NT2/D1 (cell line): ENCODE data around the gene FBXL19.

ENCODE experiments used
- SUZ12 ChIP-seq: IDR thresholded peaks from 2 replicates; pipeline ENCODE4 v1.6.1; 2011; ENCODE audit not compliant: insufficient read length, insufficient read depth; ENCODE audit errors: extremely low read depth
- YY1 ChIP-seq: IDR thresholded peaks from 2 replicates; pipeline ENCODE4 v1.6.1; 2011; ENCODE audit not compliant: insufficient read length, insufficient read depth
- ZNF274 ChIP-seq: IDR thresholded peaks from 2 replicates; pipeline ENCODE4 v1.6.1; 2011; ENCODE audit warnings: mild to moderate bottlenecking, low read depth, low read length

DNA sequence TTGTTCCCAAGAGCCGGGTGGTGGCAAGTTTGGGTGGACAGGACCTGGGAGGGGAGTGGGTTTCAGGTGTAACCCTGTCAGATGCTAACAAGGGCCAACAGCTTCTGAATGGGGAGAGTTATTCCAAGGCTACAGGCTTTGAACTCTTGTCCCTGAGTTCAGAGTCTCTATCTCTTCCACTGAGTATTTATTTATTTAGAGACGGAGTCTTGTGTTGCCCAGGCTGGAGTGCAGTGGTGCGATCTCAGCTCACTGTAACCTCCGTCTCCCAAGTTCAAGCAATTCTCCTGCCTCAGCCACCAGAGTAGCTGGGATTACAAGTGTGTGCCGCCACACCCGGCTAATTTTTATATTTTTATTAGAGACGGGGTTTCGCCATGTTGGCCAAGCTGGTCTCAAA is 31.6 kb downstream of the FBXL19 start:
- TF ChIP-seq YY1 (no peak), ZNF274 (no peak), SUZ12 (no peak)
